SIG-M5 treated with dmso at 0.1 percent for 504 hours (cell line): ENCODE data around the gene AATF.
"Not testable (repeated sequence)": the region's sequence is repeated elsewhere in the genome, so short reads cannot be mapped to it uniquely, and the experiment has no call there.

ENCODE experiments used
- DNase-seq: peaks from one replicate; lab custom pipeline; 2025; ENCODE audit not compliant: unreplicated experiment; lab: John Stamatoyannopoulos, UW

The AATF gene

DNA sequence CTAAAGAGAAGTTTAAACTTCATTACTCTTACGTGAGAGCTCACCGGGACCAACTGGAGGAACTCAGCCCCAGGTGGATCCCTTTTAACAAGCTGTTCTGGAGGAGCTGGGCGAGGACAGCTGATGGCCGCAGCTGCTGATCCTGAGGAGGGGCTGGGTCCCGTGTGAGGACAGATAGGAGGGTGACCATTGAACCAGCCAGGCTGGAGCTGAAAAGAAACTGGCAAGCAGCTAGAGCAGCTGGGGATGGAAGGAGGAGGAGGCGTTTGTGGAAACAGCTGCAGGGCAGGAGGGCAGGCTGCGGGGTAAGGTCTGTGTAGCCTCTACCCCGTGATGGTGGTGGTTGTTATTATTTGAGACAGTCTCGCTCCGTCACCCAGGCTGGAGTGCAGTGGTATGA is 119.5 kb downstream of the AATF start:
- no peak for DNase-seq

- DNase-seq = no peak
These were observed 120.3 kb downstream of the AATF start for GRCh38 chr17:37069087-37069486.

DNA sequence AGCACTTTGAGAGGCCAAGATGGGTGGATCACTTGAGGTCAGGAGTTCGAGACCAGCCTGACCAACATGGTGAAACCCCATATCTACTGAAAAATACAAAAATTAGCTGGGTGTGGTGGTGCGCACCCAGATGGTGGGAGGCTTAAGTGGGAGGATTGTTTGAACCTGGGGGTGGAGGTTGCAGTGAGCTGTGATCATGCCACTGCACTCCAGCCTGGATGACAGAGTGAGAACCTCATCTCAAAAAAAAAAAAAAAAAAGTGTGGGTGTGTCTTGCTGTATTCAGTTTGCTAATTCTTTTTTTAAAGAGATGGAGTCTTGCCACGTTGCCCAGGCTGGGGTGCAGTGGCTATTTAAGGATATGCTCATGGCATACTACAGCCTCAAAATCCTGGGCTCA is 124.7 kb downstream of the AATF start:
- not testable (repeated sequence) for DNase-seq

DNA sequence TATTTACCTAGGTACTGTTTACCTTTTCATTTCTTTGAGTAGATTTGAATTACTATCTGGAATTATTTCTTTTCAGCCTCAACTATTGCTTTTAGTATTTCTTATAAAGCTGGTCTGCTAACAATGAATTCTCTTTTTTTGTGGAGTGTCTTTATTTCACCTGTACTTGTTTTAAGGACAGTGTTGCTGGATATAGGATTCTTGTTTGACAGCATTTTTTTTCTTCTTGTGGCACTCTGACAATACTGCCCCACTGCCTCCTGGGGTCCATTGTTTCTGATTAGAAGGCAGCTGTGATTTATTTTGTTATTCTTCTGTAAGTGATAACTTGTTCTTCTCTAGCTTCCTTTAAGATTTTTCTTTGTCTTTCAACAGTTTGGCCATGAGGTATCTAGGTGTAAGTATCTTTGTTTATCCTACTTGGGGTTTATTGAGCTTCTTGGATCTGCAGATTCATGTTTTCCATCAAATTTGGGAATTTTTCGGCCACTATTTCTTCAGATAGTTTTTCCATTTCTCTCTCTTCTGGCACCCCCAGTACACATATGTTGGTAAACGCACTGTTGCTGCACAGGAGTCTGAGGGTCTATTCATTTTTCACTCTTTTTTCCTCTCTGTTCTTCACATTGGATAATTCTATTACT is 130.4 kb downstream of the AATF start:
- DNase-seq = no peak

GRCh38 chr17:37079735-37080134 is 131.0 kb downstream of the AATF start:
- peak; percentile 66 for DNase-seq

GRCh38 chr17:37081287-37081686 is 132.5 kb downstream of the AATF start:
- DNase-seq = no peak

DNA sequence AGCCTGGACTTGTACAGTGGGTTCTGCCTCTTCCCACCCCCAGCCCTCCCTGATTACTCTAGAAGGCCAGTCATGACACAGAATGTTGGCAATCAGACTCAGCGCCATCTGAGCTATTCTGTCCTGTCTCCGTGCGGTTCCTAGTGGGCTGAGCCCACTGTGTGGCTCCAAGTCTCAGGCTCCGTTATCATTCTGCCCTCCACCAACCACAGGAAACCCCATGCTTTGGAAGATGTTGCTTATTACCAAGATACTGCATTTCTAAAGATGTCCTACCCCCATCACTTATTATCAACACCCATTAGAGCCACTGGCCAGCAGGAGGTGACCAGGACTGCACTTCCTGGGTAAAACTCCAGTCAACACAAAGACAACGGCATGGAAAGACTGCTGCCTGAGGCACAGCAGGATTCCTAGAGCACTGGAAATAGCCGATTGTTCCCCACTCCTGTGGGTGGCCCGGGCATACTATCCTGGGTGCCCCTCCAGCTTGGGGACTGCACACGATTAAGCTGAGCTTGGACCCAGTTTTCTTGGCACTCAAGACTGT is 133.6 kb downstream of the AATF start:
- DNase-seq = no peak

DNA sequence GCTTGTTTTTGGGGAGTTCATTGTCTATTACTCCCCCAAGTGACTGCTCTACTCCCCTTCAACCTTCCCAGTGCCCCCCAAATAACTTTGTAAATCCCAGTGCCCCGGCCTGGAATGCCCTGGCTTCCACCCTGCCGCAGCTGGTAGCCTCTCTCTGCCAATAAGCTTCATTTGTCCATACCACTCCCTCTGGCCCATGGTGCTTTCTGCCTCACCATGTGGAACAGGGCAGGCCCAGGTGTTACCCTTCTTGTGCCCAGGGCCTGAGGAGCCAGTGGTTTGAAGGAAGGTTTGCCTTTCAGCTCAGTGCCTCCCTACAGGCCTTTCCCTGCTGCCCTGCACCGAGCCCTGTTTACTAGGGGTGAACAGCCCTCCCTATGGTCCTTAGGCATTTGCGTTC is 134.2 kb downstream of the AATF start:
- DNase-seq = no peak

GRCh38 chr17:37083456-37083855 is 134.7 kb downstream of the AATF start:
- no peak for DNase-seq

GRCh38 chr17:37084372-37084771 is 135.6 kb downstream of the AATF start:
- DNase-seq = no peak

DNA sequence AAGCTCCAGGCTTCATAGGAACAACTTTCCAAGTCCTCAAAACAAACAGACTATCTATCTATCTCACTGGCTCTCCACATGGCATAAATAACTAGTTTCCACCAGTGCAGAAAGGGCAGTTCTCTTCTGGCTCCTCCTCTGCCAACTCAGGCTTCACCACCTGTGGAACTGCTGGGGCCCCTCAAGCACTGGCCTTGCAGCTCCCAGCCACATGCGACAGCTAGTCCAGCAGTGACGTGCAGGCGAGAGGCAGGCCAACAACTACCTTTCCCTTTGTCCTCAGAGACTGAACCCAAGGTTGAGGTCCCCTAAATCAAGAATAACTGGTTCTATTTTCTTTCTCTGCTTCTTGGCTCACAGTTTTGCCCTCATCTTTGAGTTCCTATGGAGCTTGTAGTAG is 137.6 kb downstream of the AATF start:
- no peak for DNase-seq

- no peak for DNase-seq
These were observed 138.2 kb downstream of the AATF start for GRCh38 chr17:37086948-37087347.

GRCh38 chr17:37087683-37088082 is 138.9 kb downstream of the AATF start:
- DNase-seq = no peak

- DNase-seq = no peak
These were observed 139.7 kb downstream of the AATF start for GRCh38 chr17:37088459-37088858.

DNA sequence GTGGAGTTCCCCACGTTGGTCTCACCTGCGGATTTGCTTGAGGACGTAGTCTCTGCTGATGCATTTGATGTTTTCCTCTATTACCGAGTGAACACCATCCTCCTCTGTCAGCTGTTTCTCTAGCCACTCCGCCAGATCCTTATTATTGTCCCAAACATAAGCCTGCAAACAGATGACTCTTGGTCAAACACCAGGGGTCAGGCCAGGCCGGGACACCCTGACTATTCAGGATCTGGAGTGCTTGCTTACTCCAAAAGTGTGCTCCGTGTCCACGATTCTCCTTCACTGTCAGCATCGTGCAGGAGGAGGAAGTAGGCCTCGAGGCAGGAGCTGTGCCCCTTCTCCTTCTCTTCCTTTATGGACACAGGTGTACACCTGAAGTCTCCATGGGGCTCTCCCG is 140.2 kb downstream of the AATF start:
- no peak for DNase-seq

DNA sequence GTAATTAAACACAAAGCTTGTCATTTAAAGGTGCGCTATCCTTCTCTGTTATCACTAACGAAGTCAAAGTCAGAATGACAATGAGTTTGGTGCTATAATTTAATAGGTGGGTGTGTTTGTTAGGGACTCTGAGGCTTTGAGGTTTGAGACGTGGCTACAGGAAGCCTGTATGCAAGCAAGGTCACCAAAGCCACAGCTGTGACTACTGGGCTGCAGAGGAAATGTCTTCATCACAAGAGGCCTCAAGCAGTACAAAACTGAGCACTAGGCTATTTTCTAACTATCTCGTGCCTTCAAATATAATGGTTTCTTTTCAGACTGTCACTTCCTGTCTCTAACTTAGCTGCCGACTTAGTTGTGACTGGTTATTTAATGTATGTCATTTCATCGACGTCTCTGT is 141.2 kb downstream of the AATF start:
- peak; percentile 66 for DNase-seq

DNA sequence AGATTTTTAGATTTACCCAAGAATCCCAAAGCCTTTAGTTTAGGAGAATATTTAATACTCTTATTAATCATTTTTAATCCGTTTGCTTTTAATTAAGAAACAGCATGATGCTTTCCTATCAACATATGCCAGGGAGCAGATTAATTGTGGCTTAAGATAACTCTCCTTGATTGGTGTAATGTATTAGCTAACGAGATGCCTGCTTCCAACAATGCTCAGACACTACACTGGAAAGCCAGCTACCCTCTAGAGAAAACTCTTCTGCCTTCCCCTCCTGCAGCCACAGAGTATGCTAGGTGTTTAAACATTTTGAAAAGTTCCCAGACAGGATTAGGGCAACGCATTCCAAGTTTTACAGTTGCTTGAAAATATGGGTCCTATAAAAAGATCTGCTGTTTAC is 142.2 kb downstream of the AATF start:
- no peak for DNase-seq

DNA sequence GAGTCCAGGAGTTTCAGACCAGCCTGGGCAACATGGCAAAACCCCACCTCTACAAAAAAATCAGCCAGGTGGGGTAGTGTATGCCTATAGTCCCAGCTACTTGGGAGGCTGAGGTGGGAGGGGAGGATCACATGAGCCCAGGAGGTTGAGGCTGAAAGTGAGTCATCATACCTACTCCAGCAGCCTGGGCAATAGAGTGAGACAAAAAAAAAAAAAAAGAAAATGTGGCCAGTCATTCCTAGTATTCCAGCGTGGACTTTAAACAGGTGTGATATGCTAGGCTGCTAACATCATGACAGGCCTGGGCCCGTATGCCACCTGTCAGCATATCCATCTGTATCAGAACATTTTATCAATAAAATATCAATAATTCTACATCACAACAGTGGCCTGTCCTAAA is 143.3 kb downstream of the AATF start:
- DNase-seq = no peak

DNA sequence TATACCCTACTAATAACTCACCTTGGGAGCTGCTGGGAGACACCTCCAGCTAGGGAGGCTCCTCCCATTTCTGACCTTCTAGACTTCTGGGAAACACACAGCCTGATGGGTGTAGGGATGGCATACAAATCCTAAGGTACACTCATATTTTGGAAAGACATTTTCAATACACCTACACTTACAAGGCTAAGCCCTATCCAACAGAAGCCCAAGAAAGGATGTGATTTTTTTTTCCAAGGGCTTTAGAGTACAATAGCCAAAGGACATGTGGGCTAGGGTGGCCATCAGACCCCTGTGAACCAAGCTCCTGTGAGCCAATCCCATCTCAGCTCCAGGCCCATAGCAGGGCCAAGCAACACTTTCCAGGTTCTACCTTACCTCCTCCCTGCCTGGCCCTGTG is 143.9 kb downstream of the AATF start:
- DNase-seq = no peak

- no peak for DNase-seq
These were observed 145.6 kb downstream of the AATF start for GRCh38 chr17:37094391-37094790.

DNA sequence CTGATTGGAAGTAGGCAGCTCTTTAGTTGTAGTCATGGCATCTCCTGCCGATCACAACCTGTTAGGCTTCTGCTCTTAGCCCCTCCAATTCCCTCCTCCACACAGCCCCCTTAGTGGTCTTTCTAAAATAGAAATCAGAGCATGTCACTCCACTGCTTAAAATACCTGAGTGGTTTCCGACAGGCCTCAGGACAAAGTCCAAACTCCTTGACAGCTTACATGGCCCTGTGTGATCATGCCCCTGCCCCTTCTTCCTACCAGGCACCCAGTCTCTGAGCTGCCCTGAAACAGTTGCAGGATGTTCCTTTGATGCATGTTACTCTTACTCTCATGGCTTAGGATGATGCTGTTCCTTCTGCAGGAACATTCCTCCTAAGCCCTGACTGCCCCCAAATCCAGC is 147.3 kb downstream of the AATF start:
- DNase-seq = no peak

DNA sequence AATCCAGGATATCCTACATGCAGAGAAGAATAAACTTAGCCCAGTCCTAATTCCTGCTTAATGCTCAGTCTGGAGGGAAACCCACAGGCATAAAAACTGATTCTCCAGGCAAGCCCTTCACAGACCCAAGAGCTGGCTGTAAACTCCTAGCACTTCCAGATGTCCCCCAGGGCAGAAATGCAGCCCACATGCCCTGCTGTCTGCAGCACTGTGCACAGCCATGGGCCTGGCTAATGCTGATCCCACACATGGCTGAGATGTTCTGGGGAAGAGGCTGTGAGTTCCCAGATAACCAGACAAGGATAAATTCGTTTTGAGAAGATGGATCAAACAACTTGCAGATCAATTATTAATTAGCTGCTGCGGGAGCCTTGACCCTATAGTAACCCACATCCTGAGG is 148.4 kb downstream of the AATF start:
- no peak for DNase-seq

GRCh38 chr17:37098152-37098551 is 149.4 kb downstream of the AATF start:
- DNase-seq = no peak
